ENCODE data around the gene SHCBP1L. TPM values are rescaled to one million over a fixed set of nuclear protein-coding genes. Genes with fewer than 3 reads are reported as not detected.

Gene SHCBP1L
- total and polyA plus RNA-seq, 2 experiments from 2014 or later, result not detected

GRCh38 chr1:182930985-182931384, 22.0 kb downstream of the SHCBP1L start:
- Histone ChIP-seq H3K36me3 (no peaks in the 10 kb centered on the region), H3K27me3 (no peaks in the 10 kb centered on the region), H3K27ac (no peak overlapping the region), H3K9me3 (ENCODE audit: low read depth) (no peaks in the 10 kb centered on the region), H3K4me3 (no peak overlapping the region), H3K4me1 (ENCODE audit: low read depth) (no peaks in the 10 kb centered on the region)
- TF ChIP-seq, protein P1, sequence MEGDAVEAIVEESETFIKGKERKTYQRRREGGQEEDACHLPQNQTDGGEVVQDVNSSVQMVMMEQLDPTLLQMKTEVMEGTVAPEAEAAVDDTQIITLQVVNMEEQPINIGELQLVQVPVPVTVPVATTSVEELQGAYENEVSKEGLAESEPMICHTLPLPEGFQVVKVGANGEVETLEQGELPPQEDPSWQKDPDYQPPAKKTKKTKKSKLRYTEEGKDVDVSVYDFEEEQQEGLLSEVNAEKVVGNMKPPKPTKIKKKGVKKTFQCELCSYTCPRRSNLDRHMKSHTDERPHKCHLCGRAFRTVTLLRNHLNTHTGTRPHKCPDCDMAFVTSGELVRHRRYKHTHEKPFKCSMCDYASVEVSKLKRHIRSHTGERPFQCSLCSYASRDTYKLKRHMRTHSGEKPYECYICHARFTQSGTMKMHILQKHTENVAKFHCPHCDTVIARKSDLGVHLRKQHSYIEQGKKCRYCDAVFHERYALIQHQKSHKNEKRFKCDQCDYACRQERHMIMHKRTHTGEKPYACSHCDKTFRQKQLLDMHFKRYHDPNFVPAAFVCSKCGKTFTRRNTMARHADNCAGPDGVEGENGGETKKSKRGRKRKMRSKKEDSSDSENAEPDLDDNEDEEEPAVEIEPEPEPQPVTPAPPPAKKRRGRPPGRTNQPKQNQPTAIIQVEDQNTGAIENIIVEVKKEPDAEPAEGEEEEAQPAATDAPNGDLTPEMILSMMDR (IDR thresholded peaks at IDR 0.05; ENCODE audit: low read depth, low read length), result no peak
- no peak for DNase-seq (ENCODE audit: low read depth in 1 of 2, low spot score in 1 of 2)

DNA sequence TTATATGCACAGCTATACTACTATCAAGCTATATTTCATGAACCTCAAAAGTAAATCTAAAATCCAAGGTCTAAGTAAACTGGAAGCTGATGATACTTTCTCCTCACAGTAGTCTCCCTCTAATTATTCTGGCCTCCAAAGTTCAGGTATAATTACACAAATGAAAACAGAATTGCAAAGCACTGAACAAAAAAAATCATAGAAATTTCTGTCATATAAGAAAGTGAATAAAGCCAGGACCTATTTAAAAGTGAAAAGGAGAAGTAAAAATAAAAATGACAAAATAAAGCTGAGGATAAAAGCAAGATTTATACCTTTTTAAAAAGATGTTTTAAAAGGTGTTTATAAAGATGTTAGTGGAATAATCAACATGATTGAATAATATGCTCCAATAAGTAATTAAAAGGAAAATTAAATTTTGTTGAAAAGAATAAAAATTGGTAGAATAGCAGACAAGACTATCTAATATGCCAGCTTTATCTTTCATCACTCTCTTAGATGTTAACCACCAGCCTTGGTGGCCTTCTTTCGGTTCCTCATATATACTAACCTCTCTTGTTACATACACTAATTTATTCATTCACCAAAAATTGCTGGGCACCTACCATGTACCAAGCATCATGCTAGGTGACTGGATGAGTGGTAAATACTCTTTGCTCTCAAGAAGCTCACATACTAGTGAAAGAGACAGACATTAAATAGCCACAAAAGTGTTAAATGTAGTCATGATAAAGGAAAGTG, 25.1 kb downstream of the SHCBP1L start:
- TF ChIP-seq, protein P1 (IDR thresholded peaks at IDR 0.05; ENCODE audit: low read depth, low read length), result no peak
- Histone ChIP-seq H3K4me3 (no peak overlapping the region), H3K9me3 (ENCODE audit: low read depth) (no peaks in the 10 kb centered on the region), H3K36me3 (no peaks in the 10 kb centered on the region), H3K4me1 (ENCODE audit: low read depth) (no peaks in the 10 kb centered on the region), H3K27ac (no peak overlapping the region), H3K27me3 (no peaks in the 10 kb centered on the region)
- no peak for DNase-seq (ENCODE audit: low read depth in 1 of 2, low spot score in 1 of 2)

- TF ChIP-seq, protein P1 (IDR thresholded peaks at IDR 0.05; ENCODE audit: low read depth, low read length), result no peak
- H3K4me3 ChIP-seq, result no peak overlapping the region
- DNase-seq (ENCODE audit: low read depth in 1 of 2, low spot score in 1 of 2), result no peak
- H3K4me1 ChIP-seq (ENCODE audit: low read depth), result no peaks in the 10 kb centered on the region
- H3K27me3 ChIP-seq, result no peaks in the 10 kb centered on the region
- no peak overlapping the region for H3K27ac ChIP-seq
- no peaks in the 10 kb centered on the region for H3K9me3 ChIP-seq (ENCODE audit: low read depth)
- H3K36me3 ChIP-seq, result no peaks in the 10 kb centered on the region
These were observed 27.3 kb downstream of the SHCBP1L start for GRCh38 chr1:182925661-182926060.

DNA sequence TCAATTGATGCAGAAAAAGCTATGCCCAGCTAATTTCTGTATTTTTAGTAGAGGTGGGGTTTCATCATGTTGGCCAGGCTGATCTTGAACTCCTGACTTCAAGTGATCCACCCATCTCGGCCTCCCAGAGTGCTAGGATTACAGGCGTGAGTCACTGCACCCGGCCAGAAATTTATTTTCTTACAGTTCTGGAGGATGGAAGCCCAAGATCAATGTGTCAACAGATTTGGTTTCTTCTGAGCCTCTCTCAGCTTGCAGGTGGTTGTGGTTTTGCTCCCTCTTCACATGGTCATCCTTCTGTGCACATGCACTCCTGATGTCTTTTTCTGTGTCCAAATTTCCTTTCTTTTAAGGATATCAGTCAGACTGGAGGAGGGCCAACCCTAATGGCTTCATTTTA, 35.6 kb downstream of the SHCBP1L start:
- no peak overlapping the region for H3K4me3 ChIP-seq
- TF ChIP-seq, protein P1 (IDR thresholded peaks at IDR 0.05; ENCODE audit: low read depth, low read length), result no peak
- DNase-seq (ENCODE audit: low read depth in 1 of 2, low spot score in 1 of 2), result no peak
- no peak overlapping the region for H3K27ac ChIP-seq
- H3K9me3 ChIP-seq (ENCODE audit: low read depth), result no peaks in the 10 kb centered on the region
- H3K36me3 ChIP-seq, result no peaks in the 10 kb centered on the region
- H3K27me3 ChIP-seq, result no peaks in the 10 kb centered on the region
- H3K4me1 ChIP-seq (ENCODE audit: low read depth), result no peaks in the 10 kb centered on the region

DNA sequence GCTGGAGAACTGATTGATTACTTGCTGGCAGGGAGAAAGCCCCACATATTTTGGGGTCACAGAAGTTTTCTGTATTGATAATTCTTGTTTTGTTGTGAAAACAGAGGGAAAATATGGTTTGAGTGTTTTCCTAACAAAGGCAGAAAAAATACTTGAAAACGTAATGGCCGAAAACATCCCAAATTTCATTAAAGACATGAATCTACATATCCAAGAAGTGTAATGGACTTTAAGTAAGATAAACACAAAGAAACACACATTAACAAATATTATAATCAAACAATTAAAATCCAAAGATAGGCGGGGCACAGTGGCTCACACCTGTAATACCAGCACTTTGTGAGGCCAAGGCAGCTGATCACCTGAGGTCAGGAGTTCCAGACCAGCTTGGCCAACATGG, 39.6 kb downstream of the SHCBP1L start:
- no peaks in the 10 kb centered on the region for H3K27me3 ChIP-seq
- H3K4me3 ChIP-seq, result no peak overlapping the region
- H3K36me3 ChIP-seq, result no peaks in the 10 kb centered on the region
- H3K27ac ChIP-seq, result no peak overlapping the region
- no peaks in the 10 kb centered on the region for H3K4me1 ChIP-seq (ENCODE audit: low read depth)
- no peaks in the 10 kb centered on the region for H3K9me3 ChIP-seq (ENCODE audit: low read depth)
- DNase-seq (ENCODE audit: low read depth in 1 of 2, low spot score in 1 of 2), result no peak
- TF ChIP-seq, protein P1 (IDR thresholded peaks at IDR 0.05; ENCODE audit: low read depth, low read length), result no peak
